ENCODE data around the gene NFASC. TPM values are rescaled to one million over a fixed set of nuclear protein-coding genes. Genes with fewer than 3 reads are reported as not detected.

Gene NFASC
- total and polyA plus RNA-seq, 7 donors, result 0.46 to 105 (median 17.6) TPM

DNA sequence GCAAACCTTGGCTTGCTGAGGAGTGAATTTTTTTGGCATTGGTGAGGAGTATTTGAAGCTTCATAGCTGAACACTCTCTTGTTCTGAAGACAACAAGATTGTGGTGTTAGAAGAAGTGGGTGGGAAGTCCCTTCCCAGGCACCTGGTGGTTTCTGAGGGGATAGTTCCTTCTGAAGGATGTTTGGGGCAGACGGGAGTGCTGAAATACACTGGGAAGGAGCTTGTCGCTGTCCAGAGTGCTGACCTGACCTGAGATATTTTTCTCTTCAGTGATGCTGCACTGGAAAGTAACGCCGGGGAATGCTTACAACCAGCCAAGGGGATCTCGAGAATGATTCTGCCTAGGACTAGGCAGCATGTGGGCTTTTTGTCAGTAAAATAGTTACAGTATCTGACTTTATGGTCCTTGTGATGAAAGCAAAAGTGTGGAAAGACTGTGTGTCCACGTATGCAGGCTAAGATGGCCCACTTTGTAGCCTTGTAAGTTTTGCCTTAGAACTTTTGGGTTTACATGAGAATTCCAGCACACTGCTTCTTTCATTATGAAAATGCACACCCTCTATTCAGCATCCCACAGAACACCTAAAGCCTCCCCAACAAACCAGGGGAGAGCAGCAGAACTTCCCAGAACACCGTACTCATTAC lies 33.1 kb upstream of the NFASC start:
- 28 to 34% methylated on average over 7 of the region's 7 CpGs for WGBS, 2 donors
- H3K27ac ChIP-seq, result no peak overlapping the region
- H3K9me3 ChIP-seq, result no peaks in the 10 kb centered on the region
- intact Hi-C loops (cut with DNase I), result no loop called here
- TF ChIP-seq POLR2A (IDR thresholded peaks at IDR 0.05) (no peak), POLR2AphosphoS5 (IDR thresholded peaks at IDR 0.05) (no peak), EP300 (IDR thresholded peaks at IDR 0.05) (no peak), CTCF (IDR thresholded peaks at IDR 0.05) (no peak)
- H3K27me3 ChIP-seq, result no peaks in the 10 kb centered on the region
- no peak for DNase-seq
- peaks cover 0 to 42% (median under 1%) of the 10 kb centered on the region in 4 donors for H3K4me1 ChIP-seq
- H3K4me3 ChIP-seq, result no peak overlapping the region
- H3K36me3 ChIP-seq, result peaks cover 0 to 4% (median 0%) of the 10 kb centered on the region in 4 donors

DNA sequence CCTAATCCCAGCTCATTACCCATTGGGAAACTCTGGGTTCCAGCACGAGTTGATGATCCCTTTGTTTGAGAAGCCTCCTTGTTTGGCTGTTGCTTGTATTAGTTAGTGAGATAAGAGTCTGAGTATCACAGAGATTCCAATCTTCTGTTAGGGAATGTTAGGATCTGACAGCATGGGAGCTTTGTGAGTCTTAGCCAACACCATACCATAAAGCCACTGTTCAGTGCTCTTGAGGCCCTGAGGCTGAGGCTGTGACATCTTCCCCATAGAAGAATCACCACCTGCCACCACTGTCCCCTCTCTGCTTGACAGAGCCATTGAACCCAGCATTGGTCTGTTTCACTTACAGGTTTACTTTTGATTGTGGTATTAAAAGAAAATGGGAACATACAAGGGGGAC lies 29.3 kb upstream of the NFASC start:
- no peak for DNase-seq
- 10 to 54% methylated on average over 1 of the region's 1 CpG for WGBS, 2 donors
- H3K9me3 ChIP-seq, result no peaks in the 10 kb centered on the region
- H3K27ac ChIP-seq, result no peak overlapping the region
- no peak overlapping the region for H3K4me3 ChIP-seq
- H3K4me1 ChIP-seq, result peaks cover 0 to 52% (median 4%) of the 10 kb centered on the region in 4 donors
- H3K36me3 ChIP-seq, result no peaks in the 10 kb centered on the region
- H3K27me3 ChIP-seq, result no peaks in the 10 kb centered on the region
- no peak for TF ChIP-seq EP300 (IDR thresholded peaks at IDR 0.05)
- no peak for TF ChIP-seq CTCF (IDR thresholded peaks at IDR 0.05)
- TF ChIP-seq POLR2AphosphoS5 (IDR thresholded peaks at IDR 0.05), result no peak
- TF ChIP-seq POLR2A (IDR thresholded peaks at IDR 0.05), result no peak
- intact Hi-C loops (cut with DNase I), result no loop called here

GRCh38 chr1:204841798-204842197 lies 28.9 kb upstream of the NFASC start:
- H3K4me3 ChIP-seq, result no peak overlapping the region
- peak overlapping the region in 1 of 4 donors; percentile 75 for H3K27ac ChIP-seq
- DNase-seq, result no peak
- H3K27me3 ChIP-seq, result no peaks in the 10 kb centered on the region
- no peaks in the 10 kb centered on the region for H3K9me3 ChIP-seq
- TF ChIP-seq CTCF (IDR thresholded peaks at IDR 0.05), result no peak
- no peak for TF ChIP-seq EP300 (IDR thresholded peaks at IDR 0.05)
- no peak for TF ChIP-seq POLR2A (IDR thresholded peaks at IDR 0.05)
- TF ChIP-seq POLR2AphosphoS5 (IDR thresholded peaks at IDR 0.05), result no peak
- no peaks in the 10 kb centered on the region for H3K36me3 ChIP-seq
- WGBS, 2 donors, result 55 to 65% methylated on average over 2 of the region's 2 CpGs
- H3K4me1 ChIP-seq, result peaks cover 0 to 57% (median 4%) of the 10 kb centered on the region in 4 donors
- intact Hi-C loops (cut with DNase I), result no loop called here

GRCh38 chr1:204842369-204842768 lies 28.3 kb upstream of the NFASC start:
- intact Hi-C loops (cut with DNase I), result no loop called here
- no peak overlapping the region for H3K4me3 ChIP-seq
- no peaks in the 10 kb centered on the region for H3K36me3 ChIP-seq
- DNase-seq, result no peak
- no peaks in the 10 kb centered on the region for H3K27me3 ChIP-seq
- no peak for TF ChIP-seq POLR2AphosphoS5 (IDR thresholded peaks at IDR 0.05)
- no peak for TF ChIP-seq POLR2A (IDR thresholded peaks at IDR 0.05)
- no peak for TF ChIP-seq EP300 (IDR thresholded peaks at IDR 0.05)
- H3K9me3 ChIP-seq, result no peaks in the 10 kb centered on the region
- peak overlapping the region in 1 of 4 donors; percentile 75 for H3K27ac ChIP-seq
- peaks cover 0 to 63% (median 4%) of the 10 kb centered on the region in 4 donors for H3K4me1 ChIP-seq
- 60 to 83% methylated on average over 3 of the region's 3 CpGs for WGBS, 2 donors

DNA sequence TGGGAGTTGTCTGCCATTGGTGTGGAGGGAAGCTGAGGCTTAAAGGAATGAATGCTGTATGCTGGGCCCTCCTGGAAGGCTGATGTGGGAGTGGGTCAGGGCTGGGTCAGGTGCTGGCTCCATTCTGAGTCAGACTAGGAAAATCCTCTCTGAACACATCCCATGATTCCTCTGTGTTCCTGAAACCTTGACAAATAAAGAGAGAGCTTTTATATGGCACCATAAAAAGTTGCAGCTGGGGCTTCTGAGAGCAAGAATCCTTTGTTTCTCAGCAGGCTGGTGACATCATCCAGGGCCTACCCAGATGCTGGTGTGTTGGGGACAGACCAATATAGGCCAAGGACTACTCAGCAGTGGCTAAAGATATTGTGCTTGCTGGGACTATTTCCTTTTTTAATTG lies 27.8 kb upstream of the NFASC start:
- H3K27me3 ChIP-seq, result no peaks in the 10 kb centered on the region
- no peak overlapping the region for H3K4me3 ChIP-seq
- no peaks in the 10 kb centered on the region for H3K36me3 ChIP-seq
- no peak for DNase-seq
- H3K9me3 ChIP-seq, result no peaks in the 10 kb centered on the region
- intact Hi-C loops (cut with DNase I), result no loop called here
- peaks cover 0 to 68% (median 4%) of the 10 kb centered on the region in 4 donors for H3K4me1 ChIP-seq
- TF ChIP-seq POLR2AphosphoS5 (IDR thresholded peaks at IDR 0.05) (peak in 1 of 4 donors; percentile 34), CTCF (IDR thresholded peaks at IDR 0.05) (no peak), POLR2A (IDR thresholded peaks at IDR 0.05) (no peak), EP300 (IDR thresholded peaks at IDR 0.05) (peak in 1 of 4 donors; percentile 46)
- peak overlapping the region in 1 of 4 donors; percentile 75 for H3K27ac ChIP-seq

All from sigmoid colon (tissue), 7 donors.